ENCODE measurements around the gene SYCP2. TPM values are rescaled to one million over a fixed set of nuclear protein-coding genes. Genes with fewer than 3 reads are reported as not detected.

SYCP2 gene
- total and polyA plus RNA-seq, 2 experiments from 2014 or later = 1.1 to 1.5 TPM

DNA sequence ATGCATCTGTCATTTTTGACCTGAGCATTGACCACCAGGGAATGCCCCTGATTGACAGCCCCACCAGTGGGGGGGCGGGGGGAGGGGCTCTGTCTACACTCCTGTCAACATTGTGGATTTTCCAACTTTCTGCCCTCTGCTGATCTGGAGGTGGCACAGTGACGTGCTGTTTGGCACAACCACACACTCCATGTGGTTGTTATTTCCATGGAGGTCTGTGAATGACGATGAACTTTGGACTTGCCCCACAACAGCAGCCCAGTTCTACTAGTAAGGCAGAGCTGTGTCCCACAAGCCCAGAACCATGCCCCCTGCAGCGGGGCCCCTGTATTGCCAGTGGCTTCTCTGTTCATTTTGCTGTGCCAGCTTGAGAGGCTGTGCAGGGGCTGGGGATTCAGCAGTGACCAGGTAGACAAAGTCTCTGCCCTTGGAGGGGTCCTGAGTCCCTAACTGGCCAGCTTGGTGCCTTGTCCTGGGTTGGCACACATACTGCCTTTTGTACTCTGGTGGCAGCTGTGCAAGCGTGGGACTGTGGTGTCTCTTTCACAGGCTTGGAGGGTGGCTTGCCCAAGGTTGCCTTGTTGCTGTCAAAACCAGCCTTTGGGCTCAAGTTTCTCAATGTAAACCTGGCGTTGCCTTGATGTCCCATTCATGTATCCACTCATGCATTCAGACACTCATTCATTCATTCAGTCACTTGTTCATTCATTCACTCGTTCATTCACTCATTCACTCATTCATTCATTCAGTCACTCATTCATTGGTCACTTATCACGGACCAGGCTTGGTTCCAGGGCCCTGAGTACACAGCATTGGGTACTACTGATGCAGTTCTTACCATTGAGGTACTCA, 108.5 kb downstream of the SYCP2 start:
- WGBS (ENCODE audit: low lambda C conversion rate, missing lambda C conversion rate) = 86% methylated on average over 7 of the region's 8 CpGs
- Histone ChIP-seq H3K9me3 (ENCODE audit: low read depth) (no peaks in the 10 kb centered on the region), H3K4me1 (ENCODE audit: insufficient read depth) (peaks cover 5% of the 10 kb centered on the region), H3K4me3 (no peak overlapping the region), H3K27me3 (no peaks in the 10 kb centered on the region), H2AFZ (no peak overlapping the region), H3K9me2 (replicated peaks; ENCODE audit: insufficient read depth) (no peaks in the 10 kb centered on the region), H4K20me1 (ENCODE audit: insufficient read depth, poor library complexity, severe bottlenecking) (no peaks in the 10 kb centered on the region), H3K79me2 (no peaks in the 10 kb centered on the region), H3K36me3 (replicated peaks; ENCODE audit: insufficient read depth, low read depth) (no peaks in the 10 kb centered on the region), H3K27ac (no peak overlapping the region), H3K4me2 (no peak overlapping the region)
- TF ChIP-seq EZH2 (IDR thresholded peaks at IDR 0.05; ENCODE audit: borderline replicate concordance) (no peak), EZH2phosphoT487 (IDR thresholded peaks at IDR 0.05; ENCODE audit: low read depth, severe bottlenecking, unreplicated experiment) (no peak)
- TF ChIP-seq, protein P1, sequence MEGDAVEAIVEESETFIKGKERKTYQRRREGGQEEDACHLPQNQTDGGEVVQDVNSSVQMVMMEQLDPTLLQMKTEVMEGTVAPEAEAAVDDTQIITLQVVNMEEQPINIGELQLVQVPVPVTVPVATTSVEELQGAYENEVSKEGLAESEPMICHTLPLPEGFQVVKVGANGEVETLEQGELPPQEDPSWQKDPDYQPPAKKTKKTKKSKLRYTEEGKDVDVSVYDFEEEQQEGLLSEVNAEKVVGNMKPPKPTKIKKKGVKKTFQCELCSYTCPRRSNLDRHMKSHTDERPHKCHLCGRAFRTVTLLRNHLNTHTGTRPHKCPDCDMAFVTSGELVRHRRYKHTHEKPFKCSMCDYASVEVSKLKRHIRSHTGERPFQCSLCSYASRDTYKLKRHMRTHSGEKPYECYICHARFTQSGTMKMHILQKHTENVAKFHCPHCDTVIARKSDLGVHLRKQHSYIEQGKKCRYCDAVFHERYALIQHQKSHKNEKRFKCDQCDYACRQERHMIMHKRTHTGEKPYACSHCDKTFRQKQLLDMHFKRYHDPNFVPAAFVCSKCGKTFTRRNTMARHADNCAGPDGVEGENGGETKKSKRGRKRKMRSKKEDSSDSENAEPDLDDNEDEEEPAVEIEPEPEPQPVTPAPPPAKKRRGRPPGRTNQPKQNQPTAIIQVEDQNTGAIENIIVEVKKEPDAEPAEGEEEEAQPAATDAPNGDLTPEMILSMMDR (IDR thresholded peaks at IDR 0.05; ENCODE audit: poor library complexity) = no peak
- no peak for DNase-seq (ENCODE audit: low spot score)

DNA sequence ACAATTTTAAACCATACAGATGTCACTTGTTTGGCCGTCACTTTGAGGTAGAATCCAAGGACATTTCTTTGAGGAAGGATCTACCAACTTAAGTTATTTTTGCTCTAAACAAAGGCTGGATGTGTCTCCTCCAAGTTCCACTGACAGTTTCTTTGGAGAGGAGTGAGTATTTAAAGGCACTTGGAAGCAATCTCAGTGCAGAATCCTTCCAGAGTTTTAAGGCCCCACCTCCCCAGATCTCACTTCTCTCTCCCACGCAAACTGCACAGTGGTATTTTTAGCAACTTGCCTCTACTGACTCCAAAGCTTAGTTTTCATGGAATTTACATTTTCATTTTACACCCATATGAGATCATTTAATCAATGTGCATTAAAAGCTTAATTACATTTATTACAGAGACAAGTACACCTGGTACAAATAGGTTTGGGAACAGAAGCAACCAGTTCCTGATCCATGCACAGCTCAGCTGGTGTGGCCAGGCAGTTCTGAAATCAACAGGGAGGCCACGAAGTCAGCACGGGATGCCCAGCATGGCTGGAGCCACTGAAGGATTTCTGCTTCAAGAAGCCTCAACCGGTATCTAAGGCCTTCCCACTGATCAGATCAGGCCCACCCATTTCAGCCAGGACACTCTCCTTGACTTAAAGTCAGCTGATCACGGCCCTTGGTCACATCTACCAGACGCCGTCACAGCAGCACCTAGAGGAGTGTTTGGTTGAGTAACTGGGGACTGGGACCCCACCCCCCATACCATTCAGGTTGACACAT, 109.8 kb downstream of the SYCP2 start:
- H4K20me1 ChIP-seq (ENCODE audit: insufficient read depth, poor library complexity, severe bottlenecking) = no peaks in the 10 kb centered on the region
- peaks cover 5% of the 10 kb centered on the region for H3K4me1 ChIP-seq (ENCODE audit: insufficient read depth)
- H3K9me2 ChIP-seq (replicated peaks; ENCODE audit: insufficient read depth) = no peaks in the 10 kb centered on the region
- no peaks in the 10 kb centered on the region for H3K79me2 ChIP-seq
- no peak overlapping the region for H2AFZ ChIP-seq
- H3K4me3 ChIP-seq = no peak overlapping the region
- TF ChIP-seq EZH2phosphoT487 (IDR thresholded peaks at IDR 0.05; ENCODE audit: low read depth, severe bottlenecking, unreplicated experiment) = no peak
- TF ChIP-seq EZH2 (IDR thresholded peaks at IDR 0.05; ENCODE audit: borderline replicate concordance) = no peak
- TF ChIP-seq, protein P1 (IDR thresholded peaks at IDR 0.05; ENCODE audit: poor library complexity) = no peak
- H3K9me3 ChIP-seq (ENCODE audit: low read depth) = no peaks in the 10 kb centered on the region
- H3K27me3 ChIP-seq = no peaks in the 10 kb centered on the region
- no peaks in the 10 kb centered on the region for H3K36me3 ChIP-seq (replicated peaks; ENCODE audit: insufficient read depth, low read depth)
- no peak for DNase-seq (ENCODE audit: low spot score)
- WGBS (ENCODE audit: low lambda C conversion rate, missing lambda C conversion rate) = 87% methylated on average over 8 of the region's 8 CpGs
- no peak overlapping the region for H3K27ac ChIP-seq
- no peak overlapping the region for H3K4me2 ChIP-seq

DNA sequence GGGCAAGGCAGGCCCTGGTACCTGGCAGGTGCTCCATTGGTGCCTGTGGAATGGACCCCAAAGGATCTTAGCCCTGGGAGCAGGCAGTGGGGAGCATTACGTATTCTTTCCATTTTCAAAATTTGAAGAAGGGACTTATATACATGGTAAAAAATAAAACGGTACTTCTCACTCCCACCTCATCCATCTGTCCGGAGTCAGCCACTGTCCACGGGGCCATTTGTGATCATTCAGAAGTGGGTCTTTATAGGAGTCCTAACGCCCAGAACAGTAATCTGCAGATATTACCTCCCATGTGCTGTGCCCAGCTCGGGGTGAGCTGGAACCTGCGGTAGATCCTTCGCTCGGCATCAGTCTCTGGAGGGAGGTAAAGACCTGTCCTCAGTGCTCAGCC, 110.4 kb downstream of the SYCP2 start:
- WGBS (ENCODE audit: low lambda C conversion rate, missing lambda C conversion rate) = 83% methylated on average over 9 of the region's 9 CpGs
- H2AFZ ChIP-seq = no peak overlapping the region
- no peaks in the 10 kb centered on the region for H3K79me2 ChIP-seq
- H3K27ac ChIP-seq = no peak overlapping the region
- no peaks in the 10 kb centered on the region for H3K36me3 ChIP-seq (replicated peaks; ENCODE audit: insufficient read depth, low read depth)
- DNase-seq (ENCODE audit: low spot score) = no peak
- peaks cover 5% of the 10 kb centered on the region for H3K4me1 ChIP-seq (ENCODE audit: insufficient read depth)
- H3K4me3 ChIP-seq = no peak overlapping the region
- no peaks in the 10 kb centered on the region for H4K20me1 ChIP-seq (ENCODE audit: insufficient read depth, poor library complexity, severe bottlenecking)
- TF ChIP-seq EZH2phosphoT487 (IDR thresholded peaks at IDR 0.05; ENCODE audit: low read depth, severe bottlenecking, unreplicated experiment) (no peak), EZH2 (IDR thresholded peaks at IDR 0.05; ENCODE audit: borderline replicate concordance) (no peak)
- TF ChIP-seq, protein P1 (IDR thresholded peaks at IDR 0.05; ENCODE audit: poor library complexity) = no peak
- H3K9me2 ChIP-seq (replicated peaks; ENCODE audit: insufficient read depth) = no peaks in the 10 kb centered on the region
- H3K27me3 ChIP-seq = no peaks in the 10 kb centered on the region
- no peaks in the 10 kb centered on the region for H3K9me3 ChIP-seq (ENCODE audit: low read depth)
- H3K4me2 ChIP-seq = no peak overlapping the region
